ENCODE results near the gene SERPINB10. TPM values are rescaled to one million over a fixed set of nuclear protein-coding genes. Genes with fewer than 3 reads are reported as not detected.
A peak's percentile ranks its signal among the peaks of the same experiment; 100 is the strongest.
"Not testable (repeated sequence)": the region's sequence is repeated elsewhere in the genome, so short reads cannot be mapped to it uniquely, and the experiment has no call there.

Gene SERPINB10
- total and polyA plus RNA-seq, 2 donors from 2014 or later = not detected

DNA sequence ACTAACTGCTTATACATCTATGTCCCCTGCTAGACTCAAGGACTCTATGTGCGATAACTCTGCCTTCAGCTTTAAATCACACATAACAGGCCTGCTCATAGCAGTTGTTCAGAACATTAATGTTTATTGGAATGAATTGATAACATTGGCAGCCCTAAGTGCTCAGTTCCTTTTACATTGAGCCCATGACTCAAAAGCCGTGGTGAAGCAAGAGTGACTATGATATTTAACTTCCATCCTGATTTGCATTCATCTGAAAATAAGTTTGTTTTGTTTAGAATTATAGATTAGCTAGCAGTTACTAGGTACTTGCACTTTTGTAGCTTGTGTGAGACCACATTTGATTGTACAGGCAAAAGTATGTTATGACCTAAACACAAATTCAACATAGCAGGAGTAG, 14.3 kb downstream of the SERPINB10 start:
- no peaks in the 10 kb centered on the region for H3K27me3 ChIP-seq (ENCODE audit: control insufficient read depth, insufficient read depth, low read length)
- FAIRE-seq (no peak), DNase-seq (no peak)
- intact Hi-C loops (cut with DNase I) = no loop called here
- no peaks in the 10 kb centered on the region for H3K4me1 ChIP-seq (ENCODE audit: control insufficient read depth in 2 of 3, insufficient read depth in 2 of 3, low read depth in 1 of 3, low read length in 3 of 3)
- TF ChIP-seq CTCF (IDR thresholded peaks at IDR 0.05; ENCODE audit: borderline replicate concordance, extremely low read depth, insufficient read depth) = no peak
- H3K4me3 ChIP-seq (ENCODE audit: low read length in 3 of 3) = no peak overlapping the region
- H3K27ac ChIP-seq (ENCODE audit: low read depth in 2 of 2, low read length in 2 of 2) = no peak overlapping the region
- H3K9ac ChIP-seq (ENCODE audit: low read length in 3 of 3) = no peak overlapping the region
- H3K36me3 ChIP-seq (ENCODE audit: control insufficient read depth in 2 of 3, insufficient read depth in 3 of 3, low read length in 3 of 3) = no peaks in the 10 kb centered on the region
- H3K9me3 ChIP-seq (ENCODE audit: control insufficient read depth in 2 of 3, insufficient read depth in 1 of 3, low read length in 3 of 3) = no peaks in the 10 kb centered on the region

GRCh38 chr18:63924551-63924950, 16.8 kb downstream of the SERPINB10 start:
- H3K9ac ChIP-seq (ENCODE audit: low read length in 3 of 3) = no peak overlapping the region
- H3K4me1 ChIP-seq (ENCODE audit: control insufficient read depth in 2 of 3, insufficient read depth in 2 of 3, low read depth in 1 of 3, low read length in 3 of 3) = no peaks in the 10 kb centered on the region
- DNase-seq (peak in 1 of 5 donors; percentile 6), FAIRE-seq (no peak)
- no peak overlapping the region for H3K27ac ChIP-seq (ENCODE audit: low read depth in 2 of 2, low read length in 2 of 2)
- H3K36me3 ChIP-seq (ENCODE audit: control insufficient read depth in 2 of 3, insufficient read depth in 3 of 3, low read length in 3 of 3) = no peaks in the 10 kb centered on the region
- H3K9me3 ChIP-seq (ENCODE audit: control insufficient read depth in 2 of 3, insufficient read depth in 1 of 3, low read length in 3 of 3) = no peaks in the 10 kb centered on the region
- no peak overlapping the region for H3K4me3 ChIP-seq (ENCODE audit: low read length in 3 of 3)
- no peaks in the 10 kb centered on the region for H3K27me3 ChIP-seq (ENCODE audit: control insufficient read depth, insufficient read depth, low read length)
- intact Hi-C loops (cut with DNase I) = no loop called here
- TF ChIP-seq CTCF (IDR thresholded peaks at IDR 0.05; ENCODE audit: borderline replicate concordance, extremely low read depth, insufficient read depth) = no peak

DNA sequence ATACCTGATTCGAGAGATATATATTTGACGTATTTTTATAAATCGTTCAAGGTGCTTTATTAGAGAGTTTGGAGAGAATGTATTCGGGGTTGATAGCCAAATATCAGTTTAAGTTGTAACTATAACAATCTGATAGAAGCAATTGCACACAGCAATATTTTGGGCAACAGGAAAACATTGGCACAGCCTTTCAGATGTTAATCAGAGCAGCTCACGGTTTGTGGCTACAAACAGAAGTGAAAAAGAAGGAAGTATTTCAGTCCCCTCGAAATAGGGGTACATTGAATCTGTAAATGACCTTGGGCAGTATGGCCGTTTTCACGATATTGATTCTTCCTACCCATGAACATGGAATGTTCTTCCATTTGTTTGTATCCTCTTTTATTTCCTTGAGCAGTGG, 20.6 kb downstream of the SERPINB10 start:
- no peak overlapping the region for H3K9ac ChIP-seq (ENCODE audit: low read length in 3 of 3)
- intact Hi-C loops (cut with DNase I) = no loop called here
- H3K4me3 ChIP-seq (ENCODE audit: low read length in 3 of 3) = no peak overlapping the region
- no peak overlapping the region for H3K27ac ChIP-seq (ENCODE audit: low read depth in 2 of 2, low read length in 2 of 2)
- no peak for FAIRE-seq
- H3K27me3 ChIP-seq (ENCODE audit: control insufficient read depth, insufficient read depth, low read length) = no peaks in the 10 kb centered on the region
- TF ChIP-seq CTCF (IDR thresholded peaks at IDR 0.05; ENCODE audit: borderline replicate concordance, extremely low read depth, insufficient read depth) = no peak
- no peak for DNase-seq
- no peaks in the 10 kb centered on the region for H3K9me3 ChIP-seq (ENCODE audit: control insufficient read depth in 2 of 3, insufficient read depth in 1 of 3, low read length in 3 of 3)
- H3K36me3 ChIP-seq (ENCODE audit: control insufficient read depth in 2 of 3, insufficient read depth in 3 of 3, low read length in 3 of 3) = no peaks in the 10 kb centered on the region
- no peaks in the 10 kb centered on the region for H3K4me1 ChIP-seq (ENCODE audit: control insufficient read depth in 2 of 3, insufficient read depth in 2 of 3, low read depth in 1 of 3, low read length in 3 of 3)

DNA sequence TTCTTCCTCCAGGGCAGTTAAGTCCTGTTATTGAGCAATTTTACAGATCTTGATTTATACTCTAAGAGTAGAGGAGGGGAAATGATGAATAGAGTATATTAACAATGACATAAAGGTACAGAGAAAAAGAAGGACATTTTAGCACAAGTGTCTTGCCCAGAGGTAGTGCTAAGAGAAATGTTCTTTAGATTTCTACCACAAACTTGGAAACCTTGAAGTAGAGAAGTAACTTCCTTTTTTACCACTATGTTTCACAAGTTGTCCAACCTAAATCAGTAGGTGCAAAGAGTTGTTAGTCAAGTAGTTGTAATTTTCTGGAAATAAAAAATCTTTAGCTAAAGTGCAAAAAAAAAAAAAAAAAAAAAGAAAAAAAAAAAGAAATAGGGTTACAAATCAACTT, 21.6 kb downstream of the SERPINB10 start:
- H3K36me3 ChIP-seq (ENCODE audit: control insufficient read depth in 2 of 3, insufficient read depth in 3 of 3, low read length in 3 of 3); H3K9me3 ChIP-seq (ENCODE audit: control insufficient read depth in 2 of 3, insufficient read depth in 1 of 3, low read length in 3 of 3); H3K27me3 ChIP-seq (ENCODE audit: control insufficient read depth, insufficient read depth, low read length); intact Hi-C loops (cut with DNase I); H3K4me3 ChIP-seq (ENCODE audit: low read length in 3 of 3); DNase-seq; H3K4me1 ChIP-seq (ENCODE audit: control insufficient read depth in 2 of 3, insufficient read depth in 2 of 3, low read depth in 1 of 3, low read length in 3 of 3); H3K9ac ChIP-seq (ENCODE audit: low read length in 3 of 3); H3K27ac ChIP-seq (ENCODE audit: low read depth in 2 of 2, low read length in 2 of 2): not testable (repeated sequence)
- FAIRE-seq = peak; percentile 3

Measured in kidney (tissue), 14 donors.